ENCODE results near the gene NUDT3.

Gene NUDT3

GRCh38 chr6:34288581-34288980 is 103.9 kb downstream of the NUDT3 start:
- no peak overlapping the region for H3K27ac ChIP-seq
- no peak for TF ChIP-seq CTCF (IDR thresholded peaks at IDR 0.05)
- no peak for TF ChIP-seq ZFX (IDR thresholded peaks at IDR 0.05; ENCODE audit: borderline replicate concordance)

- TF ChIP-seq ZFX (IDR thresholded peaks at IDR 0.05; ENCODE audit: borderline replicate concordance) (no peak), CTCF (IDR thresholded peaks at IDR 0.05) (no peak)
- no peak overlapping the region for H3K27ac ChIP-seq
Observed at GRCh38 chr6:34285448-34286164, 106.9 kb downstream of the NUDT3 start.

GRCh38 chr6:34284563-34285447 is 107.7 kb downstream of the NUDT3 start:
- no peak overlapping the region for H3K27ac ChIP-seq

GRCh38 chr6:34281702-34282334 is 110.7 kb downstream of the NUDT3 start:
- no peak overlapping the region for H3K27ac ChIP-seq
- TF ChIP-seq CTCF (IDR thresholded peaks at IDR 0.05) = no peak

More at GRCh38 chr6:34284563-34285447, 107.7 kb downstream of the NUDT3 start:
- no peak for TF ChIP-seq ZFX (IDR thresholded peaks at IDR 0.05; ENCODE audit: borderline replicate concordance)
- no peak for TF ChIP-seq CTCF (IDR thresholded peaks at IDR 0.05)

- no peak for TF ChIP-seq ZFX (IDR thresholded peaks at IDR 0.05; ENCODE audit: borderline replicate concordance)
- no peak for TF ChIP-seq CTCF (IDR thresholded peaks at IDR 0.05)
- H3K27ac ChIP-seq = no peak overlapping the region
Observed at GRCh38 chr6:34280216-34280615, 112.3 kb downstream of the NUDT3 start.

GRCh38 chr6:34278833-34279232 is 113.6 kb downstream of the NUDT3 start:
- no peak for TF ChIP-seq ZFX (IDR thresholded peaks at IDR 0.05; ENCODE audit: borderline replicate concordance)
- TF ChIP-seq CTCF (IDR thresholded peaks at IDR 0.05) = no peak
- H3K27ac ChIP-seq = no peak overlapping the region

All from 22Rv1 (cell line).